ENCODE measurements around the gene GYS2.

GRCh38 chr12:21617030-21617429 is 12.4 kb upstream of the GYS2 start:
- TF ChIP-seq BHLHE40 (IDR thresholded peaks at IDR 0.05; ENCODE audit: borderline replicate concordance) = no peak
- TF ChIP-seq ELF4 (IDR thresholded peaks at IDR 0.05) = no peak
- TF ChIP-seq FOXK2 (IDR thresholded peaks at IDR 0.05) = no peak

Data from HEK293T (cell line).